Spinal cord (tissue), 10 donors: ENCODE measurements around the gene DLL3. TPM values are rescaled to one million over a fixed set of nuclear protein-coding genes. Genes with fewer than 3 reads are reported as not detected.
A peak's percentile ranks its signal among the peaks of the same experiment; 100 is the strongest.

Experiments used
- DNase-seq, 6 donors: peaks; one replicate each; pipeline versions ENCODE4 v3.0.0 to v3.0.0-alpha.2; 2013 to 2015; ENCODE audit warnings: low spot score in 6 of 6, low read depth in 4 of 6
- H3K27ac ChIP-seq: one replicate; pipeline ENCODE4 v1.5.1; 2013; ENCODE audit warnings: low read depth, low read length, control low read depth
- H3K27me3 ChIP-seq: one replicate; pipeline ENCODE4 v1.6.1; 2013; ENCODE audit warnings: low read length; ENCODE audit not compliant: control insufficient read depth, insufficient read depth
- H3K36me3 ChIP-seq: one replicate; pipeline ENCODE4 v1.6.1; 2013; ENCODE audit warnings: low read length; ENCODE audit not compliant: control insufficient read depth, insufficient read depth
- H3K4me1 ChIP-seq: one replicate; pipeline ENCODE4 v1.6.1; 2013; ENCODE audit warnings: low read length; ENCODE audit not compliant: control insufficient read depth, insufficient read depth
- H3K4me3 ChIP-seq: one replicate; pipeline ENCODE4 v1.5.1; 2013; ENCODE audit warnings: low read depth, low read length, control low read depth
- H3K9me3 ChIP-seq: one replicate; pipeline ENCODE4 v1.6.1; 2013; ENCODE audit warnings: low read length; ENCODE audit not compliant: control insufficient read depth, insufficient read depth
- WGBS: methylation state at CpG from one replicate; pipeline ENCODE4 v1.1.5; 2013; ENCODE audit warnings: missing lambda C conversion rate; ENCODE audit not compliant: insufficient coverage; 5-methylcytosine and 5-hydroxymethylcytosine counted together
- polyA plus RNA-seq, 2 donors: library from polyadenylated mRNA; unstranded; fragments of 120-200 nt; gene quantifications; one replicate each; pipeline ENCODE4 v1.2.1, GENCODE V29; 2013; ENCODE audit not compliant: insufficient read length in 2 of 2
- total RNA-seq, 2 donors: library from RNA; depleted of rRNA in 1 of 2; stranded (reverse); fragments of 120-200 nt in 1 of 2; fragments of >200 nt in 1 of 2; gene quantifications; one replicate each; pipeline versions ENCODE4 v1.2.3 to v1.2.4, GENCODE V29; 2013 to 2014
- donor health status: healthy.

The DLL3 gene
- total and polyA plus RNA-seq, 4 donors = 8.3 to 56.0 (median 31.5) TPM

DNA sequence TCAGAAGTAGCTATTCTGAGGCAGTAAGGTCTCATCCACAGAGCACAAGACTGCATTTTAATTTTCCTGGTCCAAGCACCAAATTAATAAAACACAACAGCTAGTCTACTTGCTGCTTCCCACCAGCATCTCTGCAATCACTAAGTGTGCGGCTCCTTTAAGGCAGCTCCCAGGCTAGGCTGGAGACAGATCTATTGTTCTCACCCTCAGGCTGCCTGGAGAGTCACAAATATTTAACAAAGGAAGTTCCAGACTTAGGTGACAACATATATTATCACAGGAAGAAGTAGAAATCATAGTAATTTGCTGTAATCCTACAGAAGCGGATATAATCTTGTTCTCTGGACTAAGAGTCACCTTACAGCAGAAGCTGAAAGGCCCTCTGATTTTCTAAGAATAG is 43.5 kb downstream of the DLL3 start:
- peak in 2 of 6 donors; percentile 34 to 86 for DNase-seq
- no peaks in the 10 kb centered on the region for H3K36me3 ChIP-seq
- no peaks in the 10 kb centered on the region for H3K4me1 ChIP-seq
- H3K27me3 ChIP-seq = no peaks in the 10 kb centered on the region
- no peak overlapping the region for H3K4me3 ChIP-seq
- WGBS = 76% methylated on average over 2 of the region's 2 CpGs
- H3K27ac ChIP-seq = no peak overlapping the region
- no peaks in the 10 kb centered on the region for H3K9me3 ChIP-seq

DNA sequence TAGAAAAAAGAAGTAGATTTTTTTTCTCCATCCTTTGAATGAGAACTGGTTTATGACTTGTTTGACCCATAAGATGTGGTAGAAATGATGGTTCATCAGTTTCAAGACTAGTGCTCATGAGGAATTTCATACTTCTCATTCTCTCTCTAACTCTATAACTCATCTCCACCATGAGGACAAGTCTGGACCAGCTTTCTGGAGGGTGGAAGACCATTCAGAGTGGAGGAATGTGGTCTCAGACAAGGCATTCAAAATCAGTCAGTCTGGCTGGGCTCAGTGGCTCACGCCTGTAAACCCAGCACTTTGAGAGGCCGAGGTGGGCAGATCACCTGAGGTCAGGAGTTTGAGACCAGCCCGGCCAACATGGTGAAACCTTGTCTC is 44.7 kb downstream of the DLL3 start:
- Histone ChIP-seq H3K4me1 (no peaks in the 10 kb centered on the region), H3K4me3 (no peak overlapping the region), H3K27me3 (no peaks in the 10 kb centered on the region), H3K27ac (no peak overlapping the region), H3K9me3 (no peaks in the 10 kb centered on the region), H3K36me3 (no peaks in the 10 kb centered on the region)
- WGBS = 85% methylated on average over 2 of the region's 3 CpGs
- DNase-seq = no peak

DNA sequence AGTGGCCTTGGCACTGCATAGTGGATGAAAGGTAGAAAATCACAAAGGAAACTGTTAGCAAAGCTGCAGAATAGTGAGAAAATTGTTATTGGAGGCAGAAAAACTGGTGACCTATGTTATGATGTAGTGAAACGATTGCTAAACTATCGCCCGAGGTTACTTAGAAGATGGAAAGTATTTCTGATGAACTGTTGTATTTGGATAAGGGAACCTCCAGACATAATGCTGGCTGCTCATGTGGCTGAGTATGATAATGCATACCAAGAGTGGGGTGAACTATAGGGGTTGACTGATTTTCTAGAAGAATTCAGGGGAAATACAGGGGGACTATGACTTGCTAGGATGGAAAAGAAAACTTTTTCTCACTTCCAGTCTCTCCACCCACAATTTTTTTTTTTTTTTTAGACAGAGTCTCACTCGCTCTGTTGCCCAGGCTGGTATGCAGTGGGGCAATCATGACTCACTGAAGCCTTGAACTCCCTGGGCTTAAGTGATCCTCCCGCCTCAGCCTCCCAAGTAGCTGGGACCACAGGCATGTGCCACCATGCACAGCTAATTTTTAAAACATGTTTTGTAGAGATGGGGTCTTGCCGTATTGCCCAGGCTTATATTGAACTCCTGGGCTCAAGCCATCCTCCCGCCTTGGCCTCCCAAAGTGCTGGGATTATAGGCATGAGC is 45.6 kb downstream of the DLL3 start:
- no peaks in the 10 kb centered on the region for H3K9me3 ChIP-seq
- no peak for DNase-seq
- no peaks in the 10 kb centered on the region for H3K36me3 ChIP-seq
- H3K4me3 ChIP-seq = no peak overlapping the region
- H3K4me1 ChIP-seq = no peaks in the 10 kb centered on the region
- 86% methylated on average over 7 of the region's 7 CpGs for WGBS
- H3K27ac ChIP-seq = no peak overlapping the region
- no peaks in the 10 kb centered on the region for H3K27me3 ChIP-seq

DNA sequence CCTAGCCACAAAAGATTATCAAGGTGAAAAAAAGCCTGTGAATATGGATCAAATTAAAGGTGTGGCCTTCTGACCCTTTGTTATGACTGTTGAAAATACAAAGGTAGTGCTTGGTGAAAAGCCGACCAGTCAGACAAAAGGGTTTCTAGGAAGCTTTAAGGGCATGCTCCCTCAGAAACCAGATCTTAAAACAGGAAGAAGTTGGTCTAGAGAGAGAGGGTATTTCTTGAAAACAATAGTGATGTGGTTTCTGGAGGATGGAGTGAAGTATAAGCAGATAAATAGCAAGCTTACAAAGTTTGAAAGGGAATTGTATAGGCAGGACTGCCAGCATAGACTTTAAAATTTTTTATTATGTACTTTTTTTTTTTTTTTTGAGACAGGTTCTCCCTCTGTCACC is 46.2 kb downstream of the DLL3 start:
- Histone ChIP-seq H3K9me3 (no peaks in the 10 kb centered on the region), H3K27ac (no peak overlapping the region), H3K27me3 (no peaks in the 10 kb centered on the region), H3K36me3 (no peaks in the 10 kb centered on the region), H3K4me3 (no peak overlapping the region), H3K4me1 (no peaks in the 10 kb centered on the region)
- no peak for DNase-seq
- WGBS = 38% methylated on average over 1 of the region's 1 CpG

DNA sequence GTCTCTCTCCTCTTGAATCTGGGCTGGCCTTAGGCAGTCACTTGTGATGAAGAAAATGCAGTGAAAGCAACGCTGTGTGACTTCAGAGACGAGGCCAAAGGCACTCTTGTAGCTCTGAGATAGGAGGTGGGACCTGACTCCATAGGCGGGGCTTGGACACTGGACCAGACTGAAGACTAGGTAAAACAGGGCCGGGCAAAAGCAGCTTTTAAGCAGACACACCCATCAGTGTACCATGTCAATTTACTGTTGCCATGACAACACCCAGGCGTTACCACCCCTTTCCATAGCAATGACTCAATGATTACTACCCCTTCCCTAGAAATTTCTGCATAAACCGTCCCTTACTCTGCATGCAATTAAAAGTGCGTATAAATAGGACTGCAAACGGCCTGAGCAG is 47.9 kb downstream of the DLL3 start:
- 48% methylated on average over 7 of the region's 8 CpGs for WGBS

DNA sequence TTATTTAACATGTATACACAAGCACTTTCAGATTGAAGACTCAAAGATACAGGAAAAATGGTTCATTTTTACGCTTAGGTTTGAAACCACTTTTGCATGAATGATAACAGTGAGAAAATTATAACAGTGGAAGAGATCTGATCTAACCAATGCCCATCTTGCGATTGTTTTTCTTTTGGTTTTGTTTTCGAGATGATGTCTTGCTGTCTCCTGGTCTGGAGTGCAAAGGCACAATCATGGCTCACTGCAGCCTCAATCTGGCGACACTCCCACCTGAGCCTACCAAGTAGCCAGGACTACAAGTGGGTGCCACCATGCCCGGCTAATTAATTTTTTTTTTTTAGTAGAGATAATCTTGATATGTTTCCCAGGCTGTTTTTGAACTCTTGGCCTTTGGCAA is 51.5 kb downstream of the DLL3 start:
- H3K4me3 ChIP-seq = no peak overlapping the region
- no peaks in the 10 kb centered on the region for H3K9me3 ChIP-seq
- no peak overlapping the region for H3K27ac ChIP-seq
- H3K4me1 ChIP-seq = peaks cover 3% of the 10 kb centered on the region
- peaks cover 2% of the 10 kb centered on the region for H3K27me3 ChIP-seq
- H3K36me3 ChIP-seq = no peaks in the 10 kb centered on the region
- 93% methylated on average over 4 of the region's 5 CpGs for WGBS
- DNase-seq = no peak

More for the DNA sequence above, 47.9 kb downstream of the DLL3 start:
- Histone ChIP-seq H3K4me1 (peaks cover 1% of the 10 kb centered on the region), H3K9me3 (no peaks in the 10 kb centered on the region), H3K27ac (no peak overlapping the region), H3K4me3 (no peak overlapping the region), H3K36me3 (no peaks in the 10 kb centered on the region), H3K27me3 (no peaks in the 10 kb centered on the region)
- DNase-seq = no peak

DNA sequence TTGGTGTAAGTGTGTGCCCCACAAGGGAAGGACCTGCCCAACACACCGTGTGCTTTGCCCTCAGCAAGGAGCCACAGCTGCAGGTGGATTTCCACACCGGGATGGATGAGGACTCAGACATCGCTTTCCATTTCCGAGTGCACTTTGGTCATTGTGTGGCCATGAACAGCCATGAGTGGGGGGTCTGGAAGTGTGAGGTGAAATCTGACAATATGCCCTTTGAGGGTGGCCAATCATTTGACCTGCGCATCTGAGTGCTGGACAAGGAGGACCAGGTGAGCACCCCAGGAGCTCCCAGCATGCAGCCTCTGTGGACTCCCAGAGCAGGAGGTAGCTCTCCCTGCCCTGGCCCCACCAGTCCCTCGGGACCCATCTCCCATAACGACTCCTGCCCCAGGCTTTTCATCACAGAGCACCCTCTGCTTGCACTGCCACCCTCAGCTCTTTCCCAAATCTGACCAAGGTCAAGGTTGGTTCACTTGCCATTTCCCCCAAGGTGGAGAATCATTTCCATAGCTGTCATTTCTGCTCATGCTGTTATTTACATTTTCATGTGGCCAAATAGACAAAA is 54.4 kb downstream of the DLL3 start:
- H3K4me3 ChIP-seq = no peak overlapping the region
- 58% methylated on average over 7 of the region's 7 CpGs for WGBS
- DNase-seq = no peak
- peaks cover 3% of the 10 kb centered on the region for H3K4me1 ChIP-seq
- H3K36me3 ChIP-seq = no peaks in the 10 kb centered on the region
- H3K27me3 ChIP-seq = peaks cover 2% of the 10 kb centered on the region
- no peak overlapping the region for H3K27ac ChIP-seq
- H3K9me3 ChIP-seq = no peaks in the 10 kb centered on the region

DNA sequence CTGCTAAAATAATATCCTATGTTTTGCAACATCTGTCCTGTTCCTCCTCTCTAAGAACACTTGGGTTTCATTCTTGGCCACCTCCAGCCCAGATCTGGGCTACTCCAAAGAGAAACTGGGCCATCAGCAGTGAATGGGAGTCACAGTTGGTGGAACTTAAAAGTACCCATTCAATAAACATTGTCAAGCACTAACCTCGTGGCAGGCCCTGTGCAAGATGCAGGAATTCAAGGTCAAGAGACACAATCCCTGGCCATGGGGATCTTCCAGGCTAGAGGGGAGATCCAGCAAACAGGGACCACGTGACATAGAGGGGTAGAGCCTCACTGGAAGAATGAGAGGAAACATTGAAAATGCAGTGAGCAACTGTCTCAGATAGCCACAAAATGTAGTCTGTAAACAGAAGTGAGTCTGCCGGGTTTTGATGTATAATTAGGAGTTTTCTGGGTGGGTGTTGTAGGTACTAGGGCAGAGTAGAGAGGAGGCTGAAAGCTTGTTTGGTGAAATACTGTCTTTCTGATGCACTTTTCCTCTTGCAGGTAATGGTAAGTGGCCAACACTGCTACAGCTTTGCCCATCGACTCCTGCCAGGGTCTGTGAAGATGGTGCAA is 56.1 kb downstream of the DLL3 start:
- H3K36me3 ChIP-seq = no peaks in the 10 kb centered on the region
- H3K4me1 ChIP-seq = peaks cover 3% of the 10 kb centered on the region
- no peak overlapping the region for H3K27ac ChIP-seq
- no peaks in the 10 kb centered on the region for H3K9me3 ChIP-seq
- no peak overlapping the region for H3K4me3 ChIP-seq
- 69% methylated on average over 4 of the region's 4 CpGs for WGBS
- peaks cover 2% of the 10 kb centered on the region for H3K27me3 ChIP-seq
- no peak for DNase-seq

DNA sequence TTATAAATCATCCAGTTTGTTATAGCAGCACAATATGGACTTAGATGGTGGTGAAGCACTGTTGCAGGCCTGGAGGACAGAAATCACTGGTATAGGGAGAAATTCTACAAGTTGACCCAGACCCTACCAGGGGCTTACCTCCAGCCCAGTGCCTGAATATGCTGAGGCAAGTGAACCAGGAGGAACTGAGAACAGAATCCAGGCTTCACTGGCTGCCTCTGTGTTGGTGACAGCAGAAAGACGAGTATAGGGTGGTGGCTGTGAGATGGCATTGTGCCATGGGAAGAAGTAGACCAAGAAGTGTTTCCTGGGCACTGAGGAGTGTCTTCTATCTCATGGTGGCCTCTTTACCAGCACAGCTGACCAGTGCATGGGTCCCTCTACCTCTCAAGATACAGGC is 57.1 kb downstream of the DLL3 start:
- no peak overlapping the region for H3K27ac ChIP-seq
- H3K27me3 ChIP-seq = peaks cover 2% of the 10 kb centered on the region
- no peak overlapping the region for H3K4me3 ChIP-seq
- no peaks in the 10 kb centered on the region for H3K9me3 ChIP-seq
- peaks cover 3% of the 10 kb centered on the region for H3K4me1 ChIP-seq
- no peaks in the 10 kb centered on the region for H3K36me3 ChIP-seq
- no peak for DNase-seq
- WGBS = 25% methylated on average over 1 of the region's 1 CpG
